Myocyte (in vitro differentiated cells): ENCODE measurements around the gene ALDH7A1. TPM values are rescaled to one million over a fixed set of nuclear protein-coding genes. Genes with fewer than 3 reads are reported as not detected.
"Not testable (repeated sequence)": the region's sequence is repeated elsewhere in the genome, so short reads cannot be mapped to it uniquely, and the experiment has no call there.

Experiments used
- DNase-seq: peaks from one replicate; pipeline ENCODE4 v3.0.0-alpha.2; 2012; ENCODE audit warnings: low read depth
- total RNA-seq: library from RNA; depleted of rRNA; stranded (reverse); fragments of >200 nt; gene quantifications from 2 replicates; pipeline ENCODE4 v1.2.3, GENCODE V29; 2014

ALDH7A1 gene
- total RNA-seq, 1 donor from 2014 or later = 19.0 TPM

- no peak for DNase-seq
Measured at GRCh38 chr5:126595486-126596083, 566 bp upstream of the ALDH7A1 start.

- DNase-seq = no peak
Measured at GRCh38 chr5:126591549-126591948, 3.5 kb downstream of the ALDH7A1 start.

GRCh38 chr5:126589536-126590297, 5.3 kb downstream of the ALDH7A1 start:
- no peak for DNase-seq

- DNase-seq = no peak
Measured at GRCh38 chr5:126587551-126588390, 7.2 kb downstream of the ALDH7A1 start.

GRCh38 chr5:126583761-126584160, 11.3 kb downstream of the ALDH7A1 start:
- DNase-seq = no peak

GRCh38 chr5:126579716-126580115, 15.3 kb downstream of the ALDH7A1 start:
- no peak for DNase-seq

GRCh38 chr5:126577415-126577814, 17.6 kb downstream of the ALDH7A1 start:
- no peak for DNase-seq

GRCh38 chr5:126576974-126577373, 18.0 kb downstream of the ALDH7A1 start:
- no peak for DNase-seq

GRCh38 chr5:126575644-126576043, 19.4 kb downstream of the ALDH7A1 start:
- DNase-seq = no peak

- DNase-seq = no peak
Measured at GRCh38 chr5:126568206-126568755, 26.7 kb downstream of the ALDH7A1 start.

GRCh38 chr5:126562823-126563222, 32.2 kb downstream of the ALDH7A1 start:
- DNase-seq = no peak

GRCh38 chr5:126561908-126562307, 33.1 kb downstream of the ALDH7A1 start:
- no peak for DNase-seq

- DNase-seq = not testable (repeated sequence)
Measured at GRCh38 chr5:126555101-126555500, 39.9 kb downstream of the ALDH7A1 start.

GRCh38 chr5:126552614-126553013, 42.4 kb downstream of the ALDH7A1 start:
- DNase-seq = no peak

GRCh38 chr5:126544087-126544740, 50.8 kb downstream of the ALDH7A1 start:
- DNase-seq = no peak

GRCh38 chr5:126543660-126544059, 51.4 kb downstream of the ALDH7A1 start:
- no peak for DNase-seq

GRCh38 chr5:126543009-126543408, 52.0 kb downstream of the ALDH7A1 start:
- DNase-seq = no peak

GRCh38 chr5:126542441-126542840, 52.6 kb downstream of the ALDH7A1 start:
- no peak for DNase-seq

GRCh38 chr5:126540631-126541030, 54.4 kb downstream of the ALDH7A1 start:
- DNase-seq = no peak

GRCh38 chr5:126538579-126538978, 56.4 kb downstream of the ALDH7A1 start:
- DNase-seq = no peak

GRCh38 chr5:126536874-126537273, 58.1 kb downstream of the ALDH7A1 start:
- DNase-seq = no peak
